Measurements from ENCODE around the gene IQCH. TPM values are rescaled to one million over a fixed set of nuclear protein-coding genes. Genes with fewer than 3 reads are reported as not detected.

IQCH gene
- polyA plus RNA-seq, 1 donor (not counting 4 experiments of a cell fraction or from before 2014, with no cell fraction given), result 2.6 TPM

- H3K27me3 ChIP-seq (ENCODE audit: control insufficient read depth, extremely low read depth, insufficient read depth, low read length), result no peaks in the 10 kb centered on the region
- H3K27ac ChIP-seq (ENCODE audit: control insufficient read depth, insufficient read depth, low read length), result no peak overlapping the region
- no peak overlapping the region for H3K9ac ChIP-seq (ENCODE audit: control insufficient read depth, extremely low read depth, insufficient read depth, low read length)
- no peak overlapping the region for H3K4me2 ChIP-seq (ENCODE audit: control insufficient read depth, extremely low read depth, insufficient read depth, low read depth, low read length)
- peaks cover 13% of the 10 kb centered on the region for H3K79me2 ChIP-seq (ENCODE audit: control insufficient read depth, insufficient read depth, low read length)
- dilution Hi-C loops (cut with MboI; ENCODE audit: extremely low pct_ligation_motif_present, low sequenced_read_pairs), result no loop called here
- no peaks in the 10 kb centered on the region for H3K9me3 ChIP-seq (ENCODE audit: control insufficient read depth, low read depth, low read length)
- no peak for TF ChIP-seq EZH2 (IDR thresholded peaks at IDR 0.05; ENCODE audit: low read length)
- TF ChIP-seq CTCF (optimal IDR thresholded peaks at IDR 0.05 in 1 of 3, IDR thresholded peaks at IDR 0.05 in 1 of 3, conservative IDR thresholded peaks at IDR 0.05 in 1 of 3; ENCODE audit: extremely low read depth in 1 of 3, insufficient read depth in 2 of 3, low read length in 3 of 3), result no peak
- H4K20me1 ChIP-seq (ENCODE audit: control insufficient read depth, extremely low read depth, insufficient read depth, low read length), result no peaks in the 10 kb centered on the region
- no peaks in the 10 kb centered on the region for H3K4me1 ChIP-seq (ENCODE audit: control insufficient read depth, extremely low read depth, insufficient read depth, low read length)
- peaks cover 3 to 17% of the 10 kb centered on the region in 2 experiments for H3K36me3 ChIP-seq (ENCODE audit: control insufficient read depth in 2 of 2, extremely low read depth in 1 of 2, insufficient read depth in 2 of 2, low read length in 2 of 2)
- H3K9me1 ChIP-seq (ENCODE audit: control insufficient read depth, extremely low read depth, insufficient read depth, low read length), result peaks cover 2% of the 10 kb centered on the region
- FAIRE-seq (no peak), DNase-seq (ENCODE audit: low read depth, low spot score) (no peak)
- no peak overlapping the region for H3K4me3 ChIP-seq (ENCODE audit: control insufficient read depth in 2 of 3, extremely low read depth in 1 of 3, insufficient read depth in 2 of 3, low read depth in 1 of 3, low read length in 3 of 3)
- H2AFZ ChIP-seq (ENCODE audit: control insufficient read depth, low read length), result no peak overlapping the region
Observed at GRCh38 chr15:67232591-67232990, 22.0 kb upstream of the IQCH start.

GRCh38 chr15:67240235-67241131 is 14.1 kb upstream of the IQCH start:
- no peak overlapping the region for H3K9ac ChIP-seq (ENCODE audit: control insufficient read depth, extremely low read depth, insufficient read depth, low read length)
- no peak overlapping the region for H2AFZ ChIP-seq (ENCODE audit: control insufficient read depth, low read length)
- H3K4me3 ChIP-seq (ENCODE audit: control insufficient read depth in 2 of 3, extremely low read depth in 1 of 3, insufficient read depth in 2 of 3, low read depth in 1 of 3, low read length in 3 of 3), result no peak overlapping the region
- H3K4me2 ChIP-seq (ENCODE audit: control insufficient read depth, extremely low read depth, insufficient read depth, low read depth, low read length), result peak overlapping the region; percentile 30
- peaks cover 2% of the 10 kb centered on the region for H4K20me1 ChIP-seq (ENCODE audit: control insufficient read depth, extremely low read depth, insufficient read depth, low read length)
- no peaks in the 10 kb centered on the region for H3K36me3 ChIP-seq (ENCODE audit: control insufficient read depth in 2 of 2, extremely low read depth in 1 of 2, insufficient read depth in 2 of 2, low read length in 2 of 2)
- dilution Hi-C loops (cut with MboI; ENCODE audit: extremely low pct_ligation_motif_present, low sequenced_read_pairs), result no loop called here
- no peaks in the 10 kb centered on the region for H3K9me3 ChIP-seq (ENCODE audit: control insufficient read depth, low read depth, low read length)
- H3K9me1 ChIP-seq (ENCODE audit: control insufficient read depth, extremely low read depth, insufficient read depth, low read length), result no peaks in the 10 kb centered on the region
- peak; percentile 48 to 70 (median 64) for TF ChIP-seq CTCF (optimal IDR thresholded peaks at IDR 0.05 in 1 of 3, IDR thresholded peaks at IDR 0.05 in 1 of 3, conservative IDR thresholded peaks at IDR 0.05 in 1 of 3; ENCODE audit: extremely low read depth in 1 of 3, insufficient read depth in 2 of 3, low read length in 3 of 3)
- no peak for TF ChIP-seq EZH2 (IDR thresholded peaks at IDR 0.05; ENCODE audit: low read length)
- H3K27ac ChIP-seq (ENCODE audit: control insufficient read depth, insufficient read depth, low read length), result peak overlapping the region; percentile 71
- H3K79me2 ChIP-seq (ENCODE audit: control insufficient read depth, insufficient read depth, low read length), result peaks cover 78% of the 10 kb centered on the region
- H3K4me1 ChIP-seq (ENCODE audit: control insufficient read depth, extremely low read depth, insufficient read depth, low read length), result peaks cover 41% of the 10 kb centered on the region
- FAIRE-seq (peak; percentile 51), DNase-seq (ENCODE audit: low read depth, low spot score) (no peak)
- no peaks in the 10 kb centered on the region for H3K27me3 ChIP-seq (ENCODE audit: control insufficient read depth, extremely low read depth, insufficient read depth, low read length)
